Gastrocnemius medialis (tissue), 4 donors: ENCODE data around the gene CNPY2.

Experiments used
- POLR2A ChIP-seq, 2 donors: fragments of 450-650 bp; IDR thresholded peaks; one replicate each; pipeline ENCODE4 v1.6.1; 2017; ENCODE audit warnings: antibody characterized with exemption in 2 of 2, mild to moderate bottlenecking in 2 of 2, moderate library complexity in 2 of 2
- TF ChIP-seq, protein P1 (sequence below), 5 experiments: fragments of 450-650 bp in 3 of 5; fragments of 200-600 bp in 2 of 5; sonication (generic) in 2 of 5; IDR thresholded peaks in 4 of 5; conservative IDR thresholded peaks in 1 of 5; 1 replicate in 4 of 5; 2 replicates in 1 of 5; pipeline ENCODE4 v1.5.1; 2016 to 2019; ENCODE audit warnings: antibody characterized with exemption in 5 of 5, mild to moderate bottlenecking in 3 of 5, moderate library complexity in 3 of 5

DNA sequence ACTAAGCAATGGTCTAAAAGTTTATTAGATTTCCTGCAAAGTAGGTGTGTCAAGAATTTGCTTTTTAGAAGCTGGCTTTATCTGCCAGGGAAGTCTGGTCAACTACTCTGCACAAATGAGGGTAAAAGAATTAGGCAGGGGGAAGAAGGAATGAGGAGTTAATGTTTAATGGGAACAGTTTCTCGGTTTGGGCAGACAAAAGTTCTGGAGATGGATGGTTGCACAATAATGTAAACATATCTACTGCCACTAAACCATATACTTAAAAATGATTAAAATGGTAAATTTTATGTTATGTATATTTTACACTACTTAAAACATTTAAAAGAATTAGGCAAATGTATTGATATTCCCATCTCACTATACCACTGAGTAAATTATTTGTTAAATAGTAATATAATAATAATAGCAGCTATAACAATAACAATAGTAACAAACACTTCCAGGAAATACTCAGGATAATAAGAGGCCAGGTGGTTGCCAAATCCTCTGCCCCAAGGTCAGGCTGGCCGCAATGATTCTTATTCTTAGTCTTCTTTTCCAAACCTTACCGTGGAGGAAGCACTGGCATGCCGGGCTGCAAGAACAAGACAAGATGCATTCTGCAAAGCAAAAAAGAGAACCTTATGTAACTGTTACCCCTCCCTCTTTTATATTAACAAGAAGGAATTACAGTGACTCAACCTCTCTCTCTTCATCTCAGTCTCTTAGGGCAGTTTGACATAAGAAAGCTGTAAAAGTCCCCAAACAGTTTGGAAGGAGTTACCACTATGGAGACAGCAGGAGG, 29.6 kb downstream of the CNPY2 start:
- no peak for TF ChIP-seq POLR2A (IDR thresholded peaks at IDR 0.05)
- TF ChIP-seq, protein P1, sequence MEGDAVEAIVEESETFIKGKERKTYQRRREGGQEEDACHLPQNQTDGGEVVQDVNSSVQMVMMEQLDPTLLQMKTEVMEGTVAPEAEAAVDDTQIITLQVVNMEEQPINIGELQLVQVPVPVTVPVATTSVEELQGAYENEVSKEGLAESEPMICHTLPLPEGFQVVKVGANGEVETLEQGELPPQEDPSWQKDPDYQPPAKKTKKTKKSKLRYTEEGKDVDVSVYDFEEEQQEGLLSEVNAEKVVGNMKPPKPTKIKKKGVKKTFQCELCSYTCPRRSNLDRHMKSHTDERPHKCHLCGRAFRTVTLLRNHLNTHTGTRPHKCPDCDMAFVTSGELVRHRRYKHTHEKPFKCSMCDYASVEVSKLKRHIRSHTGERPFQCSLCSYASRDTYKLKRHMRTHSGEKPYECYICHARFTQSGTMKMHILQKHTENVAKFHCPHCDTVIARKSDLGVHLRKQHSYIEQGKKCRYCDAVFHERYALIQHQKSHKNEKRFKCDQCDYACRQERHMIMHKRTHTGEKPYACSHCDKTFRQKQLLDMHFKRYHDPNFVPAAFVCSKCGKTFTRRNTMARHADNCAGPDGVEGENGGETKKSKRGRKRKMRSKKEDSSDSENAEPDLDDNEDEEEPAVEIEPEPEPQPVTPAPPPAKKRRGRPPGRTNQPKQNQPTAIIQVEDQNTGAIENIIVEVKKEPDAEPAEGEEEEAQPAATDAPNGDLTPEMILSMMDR (IDR thresholded peaks at IDR 0.05 in 4 of 5, conservative IDR thresholded peaks at IDR 0.05 in 1 of 5) = no peak
